Astrocyte (in vitro differentiated cells and primary cell): ENCODE measurements around the gene OR10C1.

Source experiments
- CTCF ChIP-seq: IDR thresholded peaks from 2 replicates; pipeline ENCODE4 v1.5.1; 2011; ENCODE audit warnings: low read depth, mild to moderate bottlenecking, inconsistent platforms, low read length, moderate library complexity; ENCODE audit not compliant: insufficient read depth
- EZH2 ChIP-seq: IDR thresholded peaks from 2 replicates; pipeline ENCODE4 v1.6.1; 2012; ENCODE audit warnings: mild to moderate bottlenecking, low read length, inconsistent platforms; ENCODE audit not compliant: insufficient read depth

GRCh38 chr6:29478740-29479139 lies 39.6 kb downstream of the OR10C1 start:
- TF ChIP-seq EZH2 (no peak), CTCF (no peak)
